ENCODE results near the gene NEMF. TPM values are rescaled to one million over a fixed set of nuclear protein-coding genes. Genes with fewer than 3 reads are reported as not detected.

Gene NEMF
- total RNA-seq, 1 donor: 63.9 TPM

DNA sequence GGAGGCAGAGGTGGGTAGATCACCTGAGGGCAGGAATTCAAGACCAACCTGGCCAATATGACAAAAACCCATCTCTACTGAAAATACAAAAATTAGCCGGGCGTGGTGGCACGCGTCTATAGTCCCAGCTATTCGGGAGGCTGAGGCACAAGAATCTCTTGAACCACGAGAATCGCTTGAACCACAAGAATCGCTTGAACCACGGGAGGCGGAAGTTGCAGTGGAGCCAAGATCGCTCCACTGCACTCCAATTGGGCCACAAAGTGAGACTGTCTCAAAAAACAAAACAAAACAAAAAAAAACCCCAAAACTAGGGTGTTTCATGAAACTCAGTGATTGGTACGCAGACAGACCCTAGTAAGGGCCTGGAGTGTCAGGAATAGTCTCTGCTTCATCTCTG is 33.9 kb upstream of the NEMF start:
- no peak for DNase-seq (ENCODE audit: low read depth)
- TF ChIP-seq, protein P1, sequence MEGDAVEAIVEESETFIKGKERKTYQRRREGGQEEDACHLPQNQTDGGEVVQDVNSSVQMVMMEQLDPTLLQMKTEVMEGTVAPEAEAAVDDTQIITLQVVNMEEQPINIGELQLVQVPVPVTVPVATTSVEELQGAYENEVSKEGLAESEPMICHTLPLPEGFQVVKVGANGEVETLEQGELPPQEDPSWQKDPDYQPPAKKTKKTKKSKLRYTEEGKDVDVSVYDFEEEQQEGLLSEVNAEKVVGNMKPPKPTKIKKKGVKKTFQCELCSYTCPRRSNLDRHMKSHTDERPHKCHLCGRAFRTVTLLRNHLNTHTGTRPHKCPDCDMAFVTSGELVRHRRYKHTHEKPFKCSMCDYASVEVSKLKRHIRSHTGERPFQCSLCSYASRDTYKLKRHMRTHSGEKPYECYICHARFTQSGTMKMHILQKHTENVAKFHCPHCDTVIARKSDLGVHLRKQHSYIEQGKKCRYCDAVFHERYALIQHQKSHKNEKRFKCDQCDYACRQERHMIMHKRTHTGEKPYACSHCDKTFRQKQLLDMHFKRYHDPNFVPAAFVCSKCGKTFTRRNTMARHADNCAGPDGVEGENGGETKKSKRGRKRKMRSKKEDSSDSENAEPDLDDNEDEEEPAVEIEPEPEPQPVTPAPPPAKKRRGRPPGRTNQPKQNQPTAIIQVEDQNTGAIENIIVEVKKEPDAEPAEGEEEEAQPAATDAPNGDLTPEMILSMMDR (IDR thresholded peaks at IDR 0.05; ENCODE audit: insufficient read depth, low read length): no peak

DNA sequence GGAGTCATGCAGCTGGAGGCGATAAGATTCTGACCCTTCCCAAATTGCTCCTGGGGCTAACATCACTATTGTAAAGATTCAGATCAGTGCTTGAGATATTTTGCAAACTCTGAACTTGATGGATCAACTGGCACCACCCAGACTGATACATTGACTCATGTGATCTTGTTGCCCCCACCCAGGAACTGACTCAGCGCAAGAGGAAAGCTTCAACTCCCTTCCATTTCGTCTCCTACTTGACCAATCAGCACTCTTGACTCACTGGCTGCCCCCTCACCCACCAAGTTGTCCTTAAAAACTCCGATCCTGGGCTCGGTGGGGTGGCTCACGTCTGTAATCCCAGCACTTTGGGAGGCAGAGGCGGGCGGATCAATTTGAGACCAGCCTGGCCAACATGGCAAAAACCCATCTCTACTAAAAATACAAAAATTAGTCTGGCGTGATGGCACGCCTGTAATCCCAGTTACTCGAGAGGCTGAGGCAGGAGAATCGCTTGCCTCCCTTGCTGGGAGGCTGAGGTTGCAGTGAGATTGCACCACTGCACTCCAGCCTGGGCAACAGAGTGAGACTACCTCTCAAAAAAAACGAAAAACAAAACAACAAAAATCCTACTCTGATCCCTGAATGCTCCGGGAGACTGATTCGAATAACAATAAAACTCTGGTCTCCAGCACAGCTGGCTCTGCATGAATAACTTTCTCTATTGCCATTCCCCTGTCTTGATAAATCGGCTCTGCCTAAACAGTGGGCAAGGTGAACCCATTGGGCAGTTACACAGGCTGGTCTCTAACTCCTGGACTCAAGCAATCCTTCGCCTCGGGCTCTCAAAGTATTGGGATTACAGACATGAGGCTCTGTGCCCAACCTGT is 30.5 kb upstream of the NEMF start:
- DNase-seq (ENCODE audit: low read depth): peak; percentile 61
- TF ChIP-seq, protein P1 (IDR thresholded peaks at IDR 0.05; ENCODE audit: insufficient read depth, low read length): no peak
- no peak overlapping the region for H3K4me3 ChIP-seq (ENCODE audit: low read depth, low read length)

More for the DNA sequence above, 33.9 kb upstream of the NEMF start:
- H3K4me3 ChIP-seq (ENCODE audit: low read depth, low read length): no peak overlapping the region

DNA sequence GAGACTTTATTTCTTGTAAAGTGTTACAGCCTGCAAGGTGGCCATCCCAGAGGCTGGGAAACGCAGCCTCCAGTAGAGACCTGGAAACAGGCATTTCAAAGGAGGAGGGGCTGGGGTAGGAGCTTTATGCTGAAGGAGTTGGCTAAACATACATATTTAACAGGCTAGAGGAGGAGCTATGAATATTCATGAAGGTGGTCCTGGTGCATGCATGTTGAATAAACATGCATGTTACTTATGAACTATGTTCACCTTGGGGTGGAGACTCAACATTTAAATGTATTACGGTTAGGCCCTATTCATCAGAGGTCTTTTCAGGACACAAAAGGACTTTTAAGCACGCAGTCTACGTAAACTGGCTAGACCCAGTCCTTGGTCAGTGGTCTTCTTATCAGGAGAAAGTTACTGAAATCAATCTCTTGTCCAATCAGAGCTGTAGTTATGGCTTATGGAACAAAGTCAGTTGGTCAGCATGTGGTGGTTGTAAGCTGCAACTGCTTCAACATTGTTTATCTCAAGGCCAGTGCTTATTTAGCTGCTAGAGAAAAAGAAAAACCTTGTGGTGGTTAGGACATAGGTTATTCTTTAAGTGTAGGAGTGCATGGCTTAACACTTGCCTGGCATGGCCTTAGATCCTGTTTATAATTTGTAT is 28.9 kb upstream of the NEMF start:
- TF ChIP-seq, protein P1 (IDR thresholded peaks at IDR 0.05; ENCODE audit: insufficient read depth, low read length): no peak
- H3K4me3 ChIP-seq (ENCODE audit: low read depth, low read length): no peak overlapping the region
- no peak for DNase-seq (ENCODE audit: low read depth)

DNA sequence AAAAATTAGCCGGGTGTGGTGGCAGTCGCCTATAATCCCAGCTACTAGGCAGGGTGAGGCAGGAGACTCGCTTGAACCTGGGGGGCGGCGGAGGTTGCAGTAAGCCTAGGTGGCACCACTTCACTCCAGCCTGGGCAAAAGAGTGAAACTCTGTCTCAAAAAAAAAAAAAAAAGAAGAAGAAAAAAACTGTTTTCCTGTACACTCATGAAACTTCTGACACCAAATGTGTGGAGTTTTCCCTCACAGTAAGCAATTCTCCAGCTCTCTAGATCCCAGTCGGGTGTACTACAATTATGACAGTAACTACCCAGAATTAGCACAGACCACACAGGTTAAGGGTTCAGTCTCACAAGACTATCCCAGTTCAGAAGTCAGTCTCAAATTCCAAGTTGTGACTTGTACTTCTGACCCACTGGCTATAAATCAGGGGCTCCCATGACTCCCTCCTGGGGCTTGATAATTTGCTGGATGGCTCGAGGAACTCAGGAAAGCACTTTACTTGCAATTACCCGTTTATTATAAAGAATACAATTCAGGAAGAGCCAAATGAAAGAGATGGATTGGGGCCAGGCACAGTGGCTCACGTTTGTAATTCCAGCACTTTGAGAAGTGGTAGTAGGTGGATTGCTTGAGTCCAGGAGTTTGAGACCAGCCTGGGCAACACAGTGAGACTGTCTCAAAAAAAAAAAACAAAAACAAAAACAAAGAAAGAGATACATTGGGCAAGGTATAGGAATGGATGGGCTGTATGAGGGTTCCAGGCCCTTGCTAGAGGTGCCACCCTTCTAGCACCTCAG is 27.9 kb upstream of the NEMF start:
- no peak overlapping the region for H3K4me3 ChIP-seq (ENCODE audit: low read depth, low read length)
- no peak for DNase-seq (ENCODE audit: low read depth)
- TF ChIP-seq, protein P1 (IDR thresholded peaks at IDR 0.05; ENCODE audit: insufficient read depth, low read length): no peak

DNA sequence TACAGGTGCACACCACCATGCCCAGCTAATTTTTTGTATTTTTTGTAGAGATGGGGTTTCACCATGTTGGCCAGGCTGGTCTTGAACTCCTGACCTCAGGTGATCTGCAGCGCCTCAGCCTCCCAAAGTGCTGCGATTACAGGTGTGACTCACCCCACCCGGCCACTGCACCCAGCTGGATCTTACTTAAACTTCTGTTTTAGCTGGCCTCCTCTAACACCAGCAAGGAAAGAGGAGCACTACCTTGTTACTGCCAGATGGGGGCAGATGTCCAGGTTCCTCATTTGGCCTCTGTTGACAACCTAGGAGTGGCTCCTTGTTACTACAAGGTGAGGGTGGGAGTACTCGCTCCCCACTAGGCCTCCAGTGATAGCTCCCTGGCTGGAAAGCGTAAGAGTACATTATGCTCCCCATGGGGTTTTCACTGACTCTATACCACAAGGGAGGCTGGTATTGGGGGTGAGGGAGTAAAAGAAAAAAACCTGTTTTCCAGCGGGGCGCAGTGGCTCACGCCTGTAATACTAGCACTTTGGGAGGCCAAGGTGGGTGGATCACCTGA is 27.1 kb upstream of the NEMF start:
- no peak overlapping the region for H3K4me3 ChIP-seq (ENCODE audit: low read depth, low read length)
- TF ChIP-seq, protein P1 (IDR thresholded peaks at IDR 0.05; ENCODE audit: insufficient read depth, low read length): peak; percentile 73
- peak; percentile 65 for DNase-seq (ENCODE audit: low read depth)

DNA sequence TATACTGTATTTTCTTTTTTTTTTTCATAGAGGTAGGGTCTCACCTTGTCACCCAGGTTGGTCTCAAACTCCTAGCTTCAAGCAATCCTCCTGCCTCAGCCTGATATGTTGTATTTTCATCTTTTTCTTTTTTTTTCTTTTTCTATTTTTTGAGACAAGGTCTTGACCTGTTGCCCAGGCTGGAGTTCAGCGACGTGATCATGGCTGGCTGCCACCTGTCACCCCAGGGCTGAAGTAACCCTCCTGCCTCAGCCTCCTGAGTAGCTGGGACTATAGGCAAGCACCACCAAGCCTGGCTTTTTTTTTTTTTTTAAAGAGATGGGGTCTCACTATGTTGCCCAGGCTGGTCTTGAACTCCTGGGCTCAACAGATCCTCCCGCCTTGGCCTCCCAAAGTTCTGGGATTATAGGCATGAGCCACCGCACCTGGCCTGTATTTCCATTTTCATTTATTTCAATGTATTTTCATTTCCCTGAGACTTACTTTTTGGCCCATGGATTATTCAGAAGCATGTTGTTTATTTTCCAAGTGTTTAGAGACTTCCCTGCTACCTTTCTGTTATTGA is 24.1 kb upstream of the NEMF start:
- H3K4me3 ChIP-seq (ENCODE audit: low read depth, low read length): no peak overlapping the region
- TF ChIP-seq, protein P1 (IDR thresholded peaks at IDR 0.05; ENCODE audit: insufficient read depth, low read length): no peak

More for the DNA sequence above, 24.1 kb upstream of the NEMF start:
- no peak for DNase-seq (ENCODE audit: low read depth)
